ENCODE data around the gene ZRSR2. TPM values are rescaled to one million over a fixed set of nuclear protein-coding genes. Genes with fewer than 3 reads are reported as not detected.

ZRSR2 gene
- polyA plus RNA-seq, 1 donor from 2014 or later = 11.2 TPM

DNA sequence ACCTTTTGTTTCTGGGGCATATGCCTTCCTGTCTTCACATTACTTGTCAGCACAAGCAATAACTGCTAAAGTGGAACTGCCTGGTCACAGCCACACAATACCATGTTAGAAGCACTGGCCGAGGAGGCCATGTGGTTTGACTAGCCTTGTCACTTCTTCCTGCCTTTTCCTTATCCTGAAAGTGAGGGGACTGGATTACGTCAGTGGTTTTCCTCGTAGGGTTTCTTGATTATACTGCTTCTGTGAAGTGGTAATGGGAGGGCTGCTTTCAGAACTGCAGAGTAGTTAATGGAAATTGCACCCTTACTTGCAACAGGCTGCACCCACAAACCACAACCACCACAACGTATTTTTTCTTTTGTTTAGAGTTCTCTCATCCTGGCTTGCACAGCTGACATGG lies 26.6 kb downstream of the ZRSR2 start:
- no peaks in the 10 kb centered on the region for H3K9me3 ChIP-seq (ENCODE audit: low read length)
- H3K27me3 ChIP-seq (ENCODE audit: insufficient read depth, low read depth, low read length) = no peaks in the 10 kb centered on the region
- no peaks in the 10 kb centered on the region for H3K36me3 ChIP-seq (ENCODE audit: insufficient read depth, low read length)
- H3K27ac ChIP-seq (ENCODE audit: low read length) = no peak overlapping the region
- H3K4me3 ChIP-seq (ENCODE audit: low read length) = no peak overlapping the region
- TF ChIP-seq TAF1 (IDR thresholded peaks at IDR 0.05; ENCODE audit: low read depth) (no peak), POLR2AphosphoS5 (IDR thresholded peaks at IDR 0.05) (no peak), MXI1 (conservative IDR thresholded peaks at IDR 0.05; ENCODE audit: poor library complexity, severe bottlenecking) (no peak), EP300 (conservative IDR thresholded peaks at IDR 0.05; ENCODE audit: poor library complexity, severe bottlenecking) (no peak), EZH2 (IDR thresholded peaks at IDR 0.05; ENCODE audit: borderline replicate concordance, insufficient read depth, low read length, poor library complexity, severe bottlenecking) (no peak), SMC3 (conservative IDR thresholded peaks at IDR 0.05; ENCODE audit: poor library complexity) (no peak), RAD21 (conservative IDR thresholded peaks at IDR 0.05) (no peak), CTCF (IDR thresholded peaks at IDR 0.05; ENCODE audit: poor library complexity, severe bottlenecking) (no peak)
- TF ChIP-seq, protein P1, sequence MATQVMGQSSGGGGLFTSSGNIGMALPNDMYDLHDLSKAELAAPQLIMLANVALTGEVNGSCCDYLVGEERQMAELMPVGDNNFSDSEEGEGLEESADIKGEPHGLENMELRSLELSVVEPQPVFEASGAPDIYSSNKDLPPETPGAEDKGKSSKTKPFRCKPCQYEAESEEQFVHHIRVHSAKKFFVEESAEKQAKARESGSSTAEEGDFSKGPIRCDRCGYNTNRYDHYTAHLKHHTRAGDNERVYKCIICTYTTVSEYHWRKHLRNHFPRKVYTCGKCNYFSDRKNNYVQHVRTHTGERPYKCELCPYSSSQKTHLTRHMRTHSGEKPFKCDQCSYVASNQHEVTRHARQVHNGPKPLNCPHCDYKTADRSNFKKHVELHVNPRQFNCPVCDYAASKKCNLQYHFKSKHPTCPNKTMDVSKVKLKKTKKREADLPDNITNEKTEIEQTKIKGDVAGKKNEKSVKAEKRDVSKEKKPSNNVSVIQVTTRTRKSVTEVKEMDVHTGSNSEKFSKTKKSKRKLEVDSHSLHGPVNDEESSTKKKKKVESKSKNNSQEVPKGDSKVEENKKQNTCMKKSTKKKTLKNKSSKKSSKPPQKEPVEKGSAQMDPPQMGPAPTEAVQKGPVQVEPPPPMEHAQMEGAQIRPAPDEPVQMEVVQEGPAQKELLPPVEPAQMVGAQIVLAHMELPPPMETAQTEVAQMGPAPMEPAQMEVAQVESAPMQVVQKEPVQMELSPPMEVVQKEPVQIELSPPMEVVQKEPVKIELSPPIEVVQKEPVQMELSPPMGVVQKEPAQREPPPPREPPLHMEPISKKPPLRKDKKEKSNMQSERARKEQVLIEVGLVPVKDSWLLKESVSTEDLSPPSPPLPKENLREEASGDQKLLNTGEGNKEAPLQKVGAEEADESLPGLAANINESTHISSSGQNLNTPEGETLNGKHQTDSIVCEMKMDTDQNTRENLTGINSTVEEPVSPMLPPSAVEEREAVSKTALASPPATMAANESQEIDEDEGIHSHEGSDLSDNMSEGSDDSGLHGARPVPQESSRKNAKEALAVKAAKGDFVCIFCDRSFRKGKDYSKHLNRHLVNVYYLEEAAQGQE (IDR thresholded peaks at IDR 0.05; ENCODE audit: borderline replicate concordance) = no peak
- no peak overlapping the region for H3K9ac ChIP-seq (ENCODE audit: low read length)
- no peaks in the 10 kb centered on the region for H3F3A ChIP-seq (ENCODE audit: insufficient read depth, low read length, poor library complexity, severe bottlenecking)
- no peak overlapping the region for H2AFZ ChIP-seq (ENCODE audit: low read depth, low read length)
- H3K4me2 ChIP-seq (ENCODE audit: low read length) = no peak overlapping the region
- H3K79me2 ChIP-seq (replicated peaks; ENCODE audit: insufficient read depth, low read length) = no peaks in the 10 kb centered on the region
- H3K9me2 ChIP-seq (ENCODE audit: insufficient read depth, low read length) = no peaks in the 10 kb centered on the region
- H4K20me1 ChIP-seq (ENCODE audit: insufficient read depth) = no peaks in the 10 kb centered on the region

- H3K4me2 ChIP-seq (ENCODE audit: low read length) = no peak overlapping the region
Measured at GRCh38 chrX:15820106-15821073, 30.1 kb downstream of the ZRSR2 start.

More at GRCh38 chrX:15820106-15821073, 30.1 kb downstream of the ZRSR2 start:
- no peak overlapping the region for H3K9ac ChIP-seq (ENCODE audit: low read length)
- H3K9me3 ChIP-seq (ENCODE audit: low read length) = no peaks in the 10 kb centered on the region
- H2AFZ ChIP-seq (ENCODE audit: low read depth, low read length) = no peak overlapping the region
- H3K27ac ChIP-seq (ENCODE audit: low read length) = no peak overlapping the region
- H3K36me3 ChIP-seq (ENCODE audit: insufficient read depth, low read length) = no peaks in the 10 kb centered on the region
- no peaks in the 10 kb centered on the region for H4K20me1 ChIP-seq (ENCODE audit: insufficient read depth)
- no peak for TF ChIP-seq EP300 (conservative IDR thresholded peaks at IDR 0.05; ENCODE audit: poor library complexity, severe bottlenecking)
- TF ChIP-seq TAF1 (IDR thresholded peaks at IDR 0.05; ENCODE audit: low read depth) = no peak
- TF ChIP-seq, protein P1 (IDR thresholded peaks at IDR 0.05; ENCODE audit: borderline replicate concordance) = no peak
- no peak for TF ChIP-seq POLR2AphosphoS5 (IDR thresholded peaks at IDR 0.05)
- no peak for TF ChIP-seq CTCF (IDR thresholded peaks at IDR 0.05; ENCODE audit: poor library complexity, severe bottlenecking)
- TF ChIP-seq SMC3 (conservative IDR thresholded peaks at IDR 0.05; ENCODE audit: poor library complexity) = no peak
- TF ChIP-seq MXI1 (conservative IDR thresholded peaks at IDR 0.05; ENCODE audit: poor library complexity, severe bottlenecking) = no peak
- no peak for TF ChIP-seq RAD21 (conservative IDR thresholded peaks at IDR 0.05)
- no peak for TF ChIP-seq EZH2 (IDR thresholded peaks at IDR 0.05; ENCODE audit: borderline replicate concordance, insufficient read depth, low read length, poor library complexity, severe bottlenecking)
- H3K9me2 ChIP-seq (ENCODE audit: insufficient read depth, low read length) = no peaks in the 10 kb centered on the region
- no peaks in the 10 kb centered on the region for H3K27me3 ChIP-seq (ENCODE audit: insufficient read depth, low read depth, low read length)
- H3K79me2 ChIP-seq (replicated peaks; ENCODE audit: insufficient read depth, low read length) = no peaks in the 10 kb centered on the region
- no peak overlapping the region for H3K4me3 ChIP-seq (ENCODE audit: low read length)
- no peaks in the 10 kb centered on the region for H3F3A ChIP-seq (ENCODE audit: insufficient read depth, low read length, poor library complexity, severe bottlenecking)

Measured in neural cell (in vitro differentiated cells).